NCI-H2081 (cell line): ENCODE data around the gene ESRRB.

Experiments used
- DNase-seq, 2 experiments: peaks; one replicate each; lab custom pipeline; 2025; lab: John Stamatoyannopoulos, UW

The ESRRB gene

GRCh38 chr14:76407449-76408150, 31.7 kb downstream of the ESRRB start:
- DNase-seq, result no peak

- no peak for DNase-seq
Measured at GRCh38 chr14:76408877-76409276, 32.9 kb downstream of the ESRRB start.

- no peak for DNase-seq
Measured at GRCh38 chr14:76412501-76412900, 36.6 kb downstream of the ESRRB start.

- DNase-seq, result no peak
Measured at GRCh38 chr14:76413106-76413961, 37.4 kb downstream of the ESRRB start.

- no peak for DNase-seq
Measured at GRCh38 chr14:76413962-76414600, 38.1 kb downstream of the ESRRB start.

- DNase-seq, result no peak
Measured at GRCh38 chr14:76419399-76419798, 43.5 kb downstream of the ESRRB start.

GRCh38 chr14:76420827-76421226, 44.9 kb downstream of the ESRRB start:
- no peak for DNase-seq

- DNase-seq, result no peak
Measured at GRCh38 chr14:76421662-76422061, 45.7 kb downstream of the ESRRB start.

GRCh38 chr14:76422662-76423061, 46.7 kb downstream of the ESRRB start:
- DNase-seq, result no peak

- DNase-seq, result no peak
Measured at GRCh38 chr14:76423534-76423933, 47.6 kb downstream of the ESRRB start.

- no peak for DNase-seq
Measured at GRCh38 chr14:76424359-76424758, 48.4 kb downstream of the ESRRB start.

- no peak for DNase-seq
Measured at GRCh38 chr14:76426161-76426696, 50.3 kb downstream of the ESRRB start.

GRCh38 chr14:76428611-76429010, 52.7 kb downstream of the ESRRB start:
- DNase-seq, result no peak

GRCh38 chr14:76430017-76430416, 54.1 kb downstream of the ESRRB start:
- no peak for DNase-seq

GRCh38 chr14:76430475-76430980, 54.6 kb downstream of the ESRRB start:
- no peak for DNase-seq

GRCh38 chr14:76431538-76431937, 55.6 kb downstream of the ESRRB start:
- DNase-seq, result no peak

GRCh38 chr14:76432827-76433752, 57.2 kb downstream of the ESRRB start:
- no peak for DNase-seq

GRCh38 chr14:76434220-76434619, 58.3 kb downstream of the ESRRB start:
- no peak for DNase-seq

GRCh38 chr14:76439237-76439775, 63.4 kb downstream of the ESRRB start:
- no peak for DNase-seq

- no peak for DNase-seq
Measured at GRCh38 chr14:76446486-76446885, 70.5 kb downstream of the ESRRB start.

GRCh38 chr14:76446921-76447320, 71.0 kb downstream of the ESRRB start:
- DNase-seq, result no peak
